Skeletal muscle tissue (tissue), 4 donors: ENCODE results near the gene MAFB. TPM values are rescaled to one million over a fixed set of nuclear protein-coding genes. Genes with fewer than 3 reads are reported as not detected.
A peak's percentile ranks its signal among the peaks of the same experiment; 100 is the strongest.

Experiments used
- H3K27ac ChIP-seq: one replicate; pipeline ENCODE4 v1.7.0; 2013; ENCODE audit warnings: mild to moderate bottlenecking, low read depth, low read length, inconsistent platforms
- H3K27me3 ChIP-seq, 3 donors: one replicate each; pipeline ENCODE4 v1.7.0; 2013; ENCODE audit warnings: low read length in 3 of 3; ENCODE audit not compliant: control insufficient read depth in 3 of 3, insufficient read depth in 3 of 3
- H3K36me3 ChIP-seq, 3 donors: one replicate each; pipeline ENCODE4 v1.7.0; 2013; ENCODE audit warnings: low read length in 3 of 3; ENCODE audit not compliant: control insufficient read depth in 3 of 3, insufficient read depth in 3 of 3
- H3K4me1 ChIP-seq, 3 donors: one replicate each; pipeline ENCODE4 v1.7.0; 2013; ENCODE audit warnings: low read length in 3 of 3, mild to moderate bottlenecking in 3 of 3; ENCODE audit not compliant: control insufficient read depth in 3 of 3, insufficient read depth in 3 of 3
- H3K4me3 ChIP-seq, 3 donors: one replicate each; pipeline ENCODE4 v1.7.0; 2013; ENCODE audit warnings: low read length in 3 of 3
- H3K9ac ChIP-seq, 3 donors: one replicate each; pipeline ENCODE4 v1.7.0; 2013; ENCODE audit warnings: low read length in 3 of 3, mild to moderate bottlenecking in 3 of 3, moderate library complexity in 2 of 3, low read depth in 1 of 3
- H3K9me3 ChIP-seq, 3 donors: one replicate each; pipeline ENCODE4 v1.7.0; 2013; ENCODE audit warnings: low read length in 3 of 3; ENCODE audit not compliant: control insufficient read depth in 3 of 3
- total RNA-seq: library from RNA; depleted of rRNA; stranded (reverse); fragments of >200 nt; gene quantifications from one replicate; pipeline ENCODE4 v1.2.3, GENCODE V29; 2014
- donor health status: Osteomylitis.

The MAFB gene
- total RNA-seq, 1 donor from 2014 or later: 9.9 TPM

DNA sequence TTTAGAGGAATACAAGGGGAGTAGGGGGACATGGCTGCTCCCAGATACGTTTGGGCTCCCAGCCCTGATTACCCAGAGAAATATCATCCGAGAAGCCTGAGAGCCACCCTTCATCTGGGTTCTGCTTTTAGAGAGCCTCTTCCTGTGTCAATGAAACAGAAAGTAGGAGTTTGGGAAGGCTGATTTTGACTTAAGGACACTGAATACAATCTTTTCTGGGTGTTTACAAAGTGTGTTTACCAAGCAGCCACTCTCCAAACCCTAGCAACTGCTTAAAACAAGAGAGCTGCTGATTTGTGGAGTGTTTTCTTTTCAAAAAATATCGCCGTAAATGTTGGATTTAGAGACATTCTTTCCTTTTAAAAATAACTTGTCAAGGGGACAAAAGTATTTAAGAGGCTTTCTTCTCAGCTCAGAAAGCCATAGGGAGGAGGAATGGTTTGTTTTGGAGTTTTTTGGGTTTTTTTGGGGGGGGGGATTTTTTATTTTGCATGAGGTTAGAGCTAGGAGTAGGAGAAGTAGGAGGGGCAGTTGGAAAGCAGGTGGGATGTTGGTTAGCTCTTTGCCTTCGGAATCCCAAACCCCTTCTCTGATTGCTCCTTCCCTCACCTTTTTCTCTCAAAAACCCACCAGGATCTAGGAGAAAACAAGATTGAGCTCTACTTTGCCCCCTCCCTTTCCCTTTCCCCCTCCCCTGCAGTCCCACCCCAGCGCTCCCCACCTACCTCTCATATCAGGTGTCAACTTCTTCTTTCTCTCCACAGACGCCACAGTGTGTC is 12.4 kb downstream of the MAFB start:
- Histone ChIP-seq H3K4me1 (peaks cover 0 to under 1% (median 0%) of the 10 kb centered on the region in 3 donors), H3K36me3 (no peaks in the 10 kb centered on the region), H3K9ac (peak overlapping the region in 1 of 3 donors; percentile 10), H3K27ac (no peak overlapping the region), H3K9me3 (no peaks in the 10 kb centered on the region), H3K4me3 (no peak overlapping the region), H3K27me3 (no peaks in the 10 kb centered on the region)

DNA sequence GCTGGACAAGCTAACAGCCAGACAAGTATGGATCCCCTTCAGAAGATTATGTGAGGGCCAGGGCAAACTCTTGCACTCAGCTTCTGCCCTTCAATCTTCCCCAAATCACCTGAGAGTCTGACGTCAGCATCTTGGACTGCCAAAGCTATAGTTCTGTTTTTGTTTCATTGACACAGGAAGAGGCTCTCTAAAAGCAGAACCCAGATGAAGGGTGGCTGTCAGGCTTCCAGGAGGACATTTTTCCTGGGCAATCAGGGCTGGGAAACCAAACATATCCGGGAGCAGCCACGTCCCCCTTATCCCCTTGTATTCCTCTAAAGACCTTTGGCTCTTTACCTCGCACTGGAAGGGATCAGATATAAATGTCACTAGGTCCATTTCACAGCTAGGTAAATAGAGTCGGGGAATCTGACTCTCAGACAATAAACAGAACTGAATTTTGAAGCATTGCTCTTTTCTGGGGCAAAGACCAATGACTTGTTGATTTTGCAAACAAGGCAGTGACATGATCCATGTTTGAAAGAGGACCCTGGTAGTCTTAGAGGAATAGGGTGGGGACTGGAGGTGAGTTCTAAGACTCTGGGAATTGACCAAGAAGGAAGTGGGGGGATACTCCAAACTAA is 13.3 kb downstream of the MAFB start:
- Histone ChIP-seq H3K9ac (no peak overlapping the region), H3K36me3 (no peaks in the 10 kb centered on the region), H3K27ac (no peak overlapping the region)

DNA sequence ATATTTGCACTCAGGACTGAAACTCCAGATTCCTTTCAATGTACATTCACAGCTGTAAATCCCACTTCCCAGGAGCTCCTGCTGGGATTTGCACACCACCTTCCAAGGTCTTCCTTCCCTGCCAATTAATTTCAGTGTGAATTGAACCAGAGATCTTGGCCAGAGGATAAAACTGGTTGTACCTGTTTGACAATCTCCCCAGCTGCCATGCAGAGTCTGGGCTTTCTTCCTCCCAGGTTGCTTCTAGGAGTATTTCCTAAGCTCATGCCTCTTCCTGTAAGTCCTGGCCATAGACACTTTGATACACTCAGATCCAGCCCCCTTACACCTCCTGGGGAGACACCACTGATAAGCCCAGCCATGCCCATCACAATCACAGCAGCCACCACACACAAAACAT is 15.6 kb downstream of the MAFB start:
- Histone ChIP-seq H3K36me3 (no peaks in the 10 kb centered on the region), H3K27me3 (no peaks in the 10 kb centered on the region), H3K4me1 (no peaks in the 10 kb centered on the region), H3K27ac (no peak overlapping the region), H3K9me3 (no peaks in the 10 kb centered on the region), H3K4me3 (no peak overlapping the region), H3K9ac (no peak overlapping the region)

More for the DNA sequence above, 13.3 kb downstream of the MAFB start:
- Histone ChIP-seq H3K27me3 (no peaks in the 10 kb centered on the region), H3K9me3 (no peaks in the 10 kb centered on the region), H3K4me1 (no peaks in the 10 kb centered on the region), H3K4me3 (no peak overlapping the region)

DNA sequence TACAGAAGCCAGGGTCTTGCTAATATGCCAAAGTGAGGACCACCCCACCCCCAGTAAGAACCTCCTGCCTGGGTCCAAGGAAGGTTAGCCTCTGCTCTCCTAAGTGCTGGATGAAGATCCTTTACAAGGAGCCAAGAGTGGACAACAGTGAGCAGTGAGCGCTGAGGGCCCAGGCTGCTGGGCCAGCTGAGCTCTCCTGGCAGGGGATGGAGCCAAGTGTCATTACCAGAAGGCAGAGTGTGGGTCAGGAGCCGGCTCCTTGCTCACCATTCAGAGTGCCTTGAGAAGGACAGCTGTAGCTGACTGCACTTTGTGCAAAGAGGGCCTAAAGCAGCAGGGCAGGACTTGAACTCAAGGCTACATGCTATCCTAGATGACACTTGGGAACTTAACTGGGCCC is 16.9 kb downstream of the MAFB start:
- Histone ChIP-seq H3K27me3 (no peaks in the 10 kb centered on the region), H3K27ac (no peak overlapping the region), H3K4me3 (no peak overlapping the region), H3K36me3 (no peaks in the 10 kb centered on the region), H3K9me3 (no peaks in the 10 kb centered on the region), H3K4me1 (no peaks in the 10 kb centered on the region), H3K9ac (no peak overlapping the region)

DNA sequence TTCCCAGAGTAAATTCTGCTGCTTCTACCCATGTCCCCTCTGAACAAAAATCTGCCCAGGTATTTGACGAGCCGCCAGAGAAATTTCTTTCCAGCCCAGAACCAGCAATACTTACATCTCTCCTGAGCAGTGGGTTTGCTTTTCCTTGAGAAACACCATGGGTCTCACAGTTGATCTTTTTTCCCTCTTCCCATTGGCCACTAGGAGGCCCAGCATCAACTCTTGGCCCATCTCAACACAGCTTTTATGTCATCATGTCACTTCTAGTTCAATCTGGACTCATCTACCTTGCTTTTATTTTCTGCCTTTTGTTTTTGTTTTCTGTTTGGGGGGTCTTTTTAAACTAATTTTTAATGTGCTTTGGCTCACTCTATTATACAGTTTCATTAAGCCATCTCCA is 18.8 kb downstream of the MAFB start:
- no peaks in the 10 kb centered on the region for H3K9me3 ChIP-seq
- no peaks in the 10 kb centered on the region for H3K36me3 ChIP-seq
- H3K4me3 ChIP-seq: no peak overlapping the region
- H3K9ac ChIP-seq: no peak overlapping the region
- H3K27ac ChIP-seq: no peak overlapping the region
- H3K27me3 ChIP-seq: no peaks in the 10 kb centered on the region
- H3K4me1 ChIP-seq: no peaks in the 10 kb centered on the region

DNA sequence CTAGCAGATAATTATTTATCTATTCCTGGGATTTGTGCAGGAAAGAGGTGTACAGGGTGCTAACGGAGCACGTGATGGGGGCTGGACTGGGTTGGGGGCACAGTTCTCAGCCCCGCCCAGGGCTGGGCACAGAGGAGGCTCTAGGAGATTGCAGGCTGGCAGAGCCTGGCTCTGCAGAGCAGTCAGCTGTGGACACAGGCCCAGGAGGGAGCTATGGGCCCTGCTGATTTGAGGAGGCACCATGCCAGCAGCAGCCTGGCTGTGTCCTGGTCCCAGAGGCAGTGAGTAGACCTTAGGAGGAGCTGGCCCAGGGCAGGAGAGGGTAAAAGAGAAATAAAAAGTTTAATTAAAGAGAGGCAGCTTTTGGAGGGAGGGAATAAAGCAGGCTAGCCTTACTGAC is 19.3 kb downstream of the MAFB start:
- no peak overlapping the region for H3K9ac ChIP-seq
- no peak overlapping the region for H3K4me3 ChIP-seq
- no peak overlapping the region for H3K27ac ChIP-seq
- no peaks in the 10 kb centered on the region for H3K9me3 ChIP-seq
- no peaks in the 10 kb centered on the region for H3K4me1 ChIP-seq
- no peaks in the 10 kb centered on the region for H3K27me3 ChIP-seq
- no peaks in the 10 kb centered on the region for H3K36me3 ChIP-seq

DNA sequence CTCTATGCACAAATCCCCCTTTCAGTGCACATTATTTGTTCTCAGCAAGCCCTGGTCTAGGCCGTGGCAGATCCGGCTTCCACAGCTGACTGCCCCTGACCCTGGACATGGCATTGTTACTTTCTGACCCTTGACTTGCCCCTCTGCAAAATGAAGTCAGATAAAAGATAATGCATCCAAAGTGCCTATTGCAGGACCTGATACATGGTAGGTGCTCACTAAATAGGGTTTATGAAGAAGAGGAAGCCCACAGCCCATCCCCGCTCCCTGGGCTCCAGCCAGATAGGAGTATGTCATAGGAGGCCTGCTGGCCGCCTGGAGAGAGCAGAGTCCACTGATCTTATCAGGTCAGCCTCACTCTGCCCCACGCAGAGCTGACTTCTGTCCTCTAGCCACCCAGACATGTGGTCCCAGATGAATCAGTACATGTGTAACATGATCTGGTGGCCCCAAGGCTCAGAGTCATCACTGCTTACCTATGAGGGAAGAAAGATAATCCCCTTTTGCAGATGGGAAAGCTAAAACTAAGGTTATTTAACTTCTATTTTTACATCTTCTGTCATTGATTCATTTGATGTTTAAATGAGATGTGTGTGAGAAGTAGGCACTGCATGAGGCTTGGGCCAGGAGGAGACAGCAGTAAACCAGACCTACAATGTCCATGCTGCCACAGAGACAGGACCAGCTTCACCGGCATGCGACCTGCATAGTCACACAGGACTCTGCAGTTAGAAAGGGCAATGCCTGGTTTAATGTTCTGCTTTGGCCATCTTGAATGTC is 20.4 kb downstream of the MAFB start:
- Histone ChIP-seq H3K9me3 (no peaks in the 10 kb centered on the region), H3K36me3 (no peaks in the 10 kb centered on the region), H3K9ac (no peak overlapping the region), H3K27me3 (no peaks in the 10 kb centered on the region), H3K27ac (no peak overlapping the region), H3K4me1 (no peaks in the 10 kb centered on the region), H3K4me3 (no peak overlapping the region)

DNA sequence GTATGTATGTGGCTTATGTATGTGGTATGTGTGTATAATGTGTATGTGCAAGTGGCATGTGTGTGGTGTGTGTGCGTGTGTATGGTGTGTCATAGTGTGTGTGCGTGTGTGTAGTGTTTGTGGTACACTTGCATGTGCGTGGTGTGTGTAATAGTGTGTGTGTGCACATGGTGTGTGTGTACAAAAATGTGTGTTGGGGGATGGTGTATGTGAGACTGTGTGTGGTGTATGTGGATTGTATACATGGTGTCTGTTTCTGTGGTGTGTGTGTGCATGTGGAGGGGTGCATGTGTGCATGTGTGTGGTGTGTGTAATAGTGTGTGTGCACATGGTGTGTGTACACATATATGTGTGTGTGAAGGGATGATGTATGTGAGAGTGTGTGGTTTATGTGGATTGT is 21.5 kb downstream of the MAFB start:
- Histone ChIP-seq H3K36me3 (no peaks in the 10 kb centered on the region), H3K9me3 (no peaks in the 10 kb centered on the region), H3K27ac (no peak overlapping the region), H3K4me1 (no peaks in the 10 kb centered on the region), H3K27me3 (no peaks in the 10 kb centered on the region), H3K4me3 (no peak overlapping the region), H3K9ac (no peak overlapping the region)

DNA sequence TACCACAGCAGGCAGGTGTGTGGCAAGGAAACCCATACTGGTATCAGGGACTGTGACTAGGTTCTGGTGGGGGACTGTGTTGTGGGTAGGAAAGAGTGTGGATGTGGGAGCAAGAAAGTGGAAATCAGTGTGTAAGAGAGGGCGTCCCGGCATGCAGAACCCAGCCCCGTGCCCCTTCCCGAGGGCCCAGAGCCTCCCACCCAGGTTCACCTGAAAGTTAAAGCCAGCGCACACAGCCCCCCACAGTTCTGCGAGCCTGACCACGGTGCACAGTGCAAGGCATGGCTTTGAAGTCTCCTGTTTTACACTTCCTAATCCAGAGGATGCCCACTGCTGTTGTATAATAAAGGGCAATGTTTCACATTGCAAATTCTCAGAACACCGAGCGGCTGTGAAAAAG is 22.7 kb downstream of the MAFB start:
- H3K36me3 ChIP-seq: no peaks in the 10 kb centered on the region
- no peak overlapping the region for H3K4me3 ChIP-seq
- H3K27me3 ChIP-seq: no peaks in the 10 kb centered on the region
- no peaks in the 10 kb centered on the region for H3K9me3 ChIP-seq
- no peaks in the 10 kb centered on the region for H3K4me1 ChIP-seq
- no peak overlapping the region for H3K9ac ChIP-seq
- no peak overlapping the region for H3K27ac ChIP-seq

DNA sequence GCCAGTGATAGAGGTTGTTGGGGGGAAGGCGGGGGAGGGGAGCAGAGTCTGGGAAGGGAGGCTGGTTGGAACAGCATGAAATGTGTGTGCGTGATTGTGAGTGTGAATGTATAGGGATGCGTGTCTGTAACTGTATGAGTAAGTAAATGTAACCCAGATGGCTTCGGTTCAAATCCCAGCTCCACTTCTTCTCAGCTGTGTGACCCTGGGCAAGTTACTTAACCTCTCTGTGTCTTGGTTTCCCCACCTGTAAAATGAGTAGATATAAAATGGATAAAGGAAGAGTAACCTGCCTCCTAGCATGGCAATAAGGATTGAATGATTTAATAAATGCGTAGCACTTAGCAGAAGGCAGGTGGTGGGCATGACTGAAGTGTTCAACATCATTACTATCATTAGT is 24.1 kb downstream of the MAFB start:
- H3K4me1 ChIP-seq: no peaks in the 10 kb centered on the region
- H3K36me3 ChIP-seq: no peaks in the 10 kb centered on the region
- H3K9ac ChIP-seq: no peak overlapping the region
- H3K9me3 ChIP-seq: no peaks in the 10 kb centered on the region
- H3K27me3 ChIP-seq: no peaks in the 10 kb centered on the region
- no peak overlapping the region for H3K27ac ChIP-seq
- H3K4me3 ChIP-seq: no peak overlapping the region
